ENCODE data around the gene PLCL2.

PLCL2 gene

DNA sequence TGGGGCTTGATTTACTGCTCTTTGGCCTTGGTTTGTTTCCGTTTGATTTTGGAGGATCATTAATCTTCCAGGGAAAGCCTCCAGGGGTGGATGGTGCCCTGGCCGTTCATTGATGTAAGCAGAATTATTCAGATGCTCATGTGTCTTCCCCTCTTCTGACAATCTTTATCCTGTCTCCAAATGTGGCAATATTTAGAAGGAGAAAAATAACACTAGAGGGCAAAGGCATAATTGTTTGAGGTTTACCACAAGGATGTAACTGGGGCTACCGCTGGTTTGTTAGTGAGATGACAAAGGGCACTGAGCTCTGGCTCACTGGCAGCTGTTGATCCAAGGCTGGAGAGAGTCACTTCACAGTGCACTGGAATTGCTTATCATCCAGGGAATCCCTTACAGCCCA, 18.2 kb upstream of the PLCL2 start:
- no peak for FAIRE-seq

DNA sequence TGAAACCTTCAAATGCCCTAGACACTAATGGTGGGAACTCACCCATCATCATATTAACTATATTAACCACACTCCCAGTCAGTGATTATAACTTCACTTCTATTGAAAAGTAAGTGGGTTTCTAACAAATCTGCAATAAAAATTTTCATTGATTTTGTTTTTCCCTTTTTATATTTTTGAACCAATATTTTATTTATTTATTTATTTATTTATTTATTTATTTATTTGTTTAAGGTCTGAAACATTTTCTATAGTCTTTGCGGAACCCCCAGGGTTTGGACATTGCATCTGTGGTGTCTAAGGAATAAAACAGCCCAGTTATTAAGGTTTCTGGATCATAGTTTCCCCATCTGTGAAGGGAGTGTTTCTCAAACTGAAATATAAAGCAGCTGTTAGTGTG, 16.2 kb upstream of the PLCL2 start:
- FAIRE-seq: no peak

DNA sequence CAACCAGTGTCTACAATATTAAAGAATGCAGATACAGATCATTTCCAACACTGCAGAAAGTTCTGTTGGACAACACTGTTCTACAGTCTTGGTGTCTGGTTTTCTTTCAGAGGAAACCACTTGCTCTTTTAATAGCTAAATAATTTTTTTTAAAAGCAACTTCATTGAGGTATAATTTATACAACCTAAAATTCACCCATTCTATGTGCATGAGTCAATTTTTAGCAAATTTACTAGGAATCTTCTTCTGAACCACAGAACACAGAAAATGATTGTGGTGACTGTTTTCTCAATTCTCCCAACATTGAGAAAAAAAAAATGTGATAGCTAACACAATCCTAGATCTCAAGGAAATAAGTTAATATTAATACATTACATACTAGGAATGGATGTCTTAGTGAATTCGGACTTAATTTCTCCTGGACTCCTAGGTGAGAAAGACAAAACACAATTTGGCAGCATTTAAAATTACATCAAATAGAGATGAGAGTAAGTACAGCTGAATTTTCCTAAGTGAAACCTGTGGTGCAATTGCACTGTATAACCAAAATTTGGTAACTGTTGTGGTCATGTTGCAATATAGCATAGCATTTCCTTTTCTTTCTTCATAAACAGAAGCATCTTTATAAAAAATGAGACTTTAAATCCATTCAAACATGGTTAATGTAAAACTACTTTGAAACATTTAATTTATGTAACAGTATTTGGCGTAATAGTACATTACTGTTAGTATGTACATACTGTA, 15.3 kb upstream of the PLCL2 start:
- no peak for FAIRE-seq

DNA sequence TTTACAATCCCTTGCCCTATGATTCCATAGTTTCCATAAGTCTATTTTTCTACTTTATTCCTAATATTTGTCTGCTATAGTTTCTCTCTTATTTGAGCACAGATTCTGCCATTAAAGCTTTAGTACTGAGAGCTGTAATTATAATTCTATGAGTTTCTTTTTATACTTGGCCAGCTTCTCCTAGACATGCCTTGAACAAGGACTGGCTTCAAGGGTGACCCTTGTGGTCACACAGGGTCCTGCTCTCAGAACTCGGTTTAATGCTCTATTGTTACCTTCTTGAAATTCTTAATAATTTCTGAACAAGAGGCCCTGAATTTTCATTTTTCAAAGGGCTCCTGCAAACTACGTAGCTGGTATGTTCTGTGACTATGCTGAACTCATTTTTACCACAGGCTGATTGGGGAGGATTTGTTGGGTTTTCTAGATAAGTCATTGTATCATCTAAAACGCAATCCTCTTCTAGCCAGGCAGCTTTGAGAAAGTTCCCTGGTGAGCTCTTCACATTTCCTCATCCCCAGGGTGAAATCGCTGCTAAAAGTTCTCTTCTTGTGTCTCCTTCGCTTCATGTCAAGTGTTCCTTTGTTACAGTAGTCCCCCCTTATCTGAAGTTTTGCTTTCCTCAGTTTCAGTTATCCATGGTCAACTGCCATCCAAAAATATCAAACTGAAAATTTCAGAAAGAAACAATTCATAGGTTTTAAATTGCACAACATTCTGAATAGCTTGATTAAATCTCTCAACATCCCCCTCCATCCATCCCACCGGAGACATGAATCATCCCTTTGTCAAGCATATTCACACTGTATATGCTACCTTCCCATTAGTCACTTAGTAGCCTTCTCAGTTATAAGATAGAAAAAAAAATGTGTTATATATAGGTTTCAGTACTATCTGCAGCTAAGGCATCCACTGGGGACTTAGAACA, 12.6 kb upstream of the PLCL2 start:
- no peak for FAIRE-seq

DNA sequence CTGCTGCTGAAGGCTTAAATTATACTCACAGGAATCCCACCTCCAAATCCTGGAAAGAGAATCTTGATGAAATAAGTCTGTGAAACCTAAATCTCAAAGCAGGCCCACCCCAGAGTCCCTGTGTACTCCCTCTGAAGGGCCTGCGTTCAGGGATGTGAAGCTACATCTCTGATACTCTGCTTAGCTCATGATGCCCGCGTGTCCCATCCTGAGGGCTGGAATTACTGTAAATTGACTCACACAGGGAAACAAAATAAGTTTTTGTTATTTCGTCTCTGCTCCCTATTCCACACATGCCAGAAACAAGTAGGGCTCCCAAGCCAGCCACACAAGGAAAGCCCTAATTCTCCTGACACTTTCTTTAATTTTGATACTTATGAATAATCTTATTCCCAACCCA, 10.9 kb upstream of the PLCL2 start:
- no peak for FAIRE-seq

DNA sequence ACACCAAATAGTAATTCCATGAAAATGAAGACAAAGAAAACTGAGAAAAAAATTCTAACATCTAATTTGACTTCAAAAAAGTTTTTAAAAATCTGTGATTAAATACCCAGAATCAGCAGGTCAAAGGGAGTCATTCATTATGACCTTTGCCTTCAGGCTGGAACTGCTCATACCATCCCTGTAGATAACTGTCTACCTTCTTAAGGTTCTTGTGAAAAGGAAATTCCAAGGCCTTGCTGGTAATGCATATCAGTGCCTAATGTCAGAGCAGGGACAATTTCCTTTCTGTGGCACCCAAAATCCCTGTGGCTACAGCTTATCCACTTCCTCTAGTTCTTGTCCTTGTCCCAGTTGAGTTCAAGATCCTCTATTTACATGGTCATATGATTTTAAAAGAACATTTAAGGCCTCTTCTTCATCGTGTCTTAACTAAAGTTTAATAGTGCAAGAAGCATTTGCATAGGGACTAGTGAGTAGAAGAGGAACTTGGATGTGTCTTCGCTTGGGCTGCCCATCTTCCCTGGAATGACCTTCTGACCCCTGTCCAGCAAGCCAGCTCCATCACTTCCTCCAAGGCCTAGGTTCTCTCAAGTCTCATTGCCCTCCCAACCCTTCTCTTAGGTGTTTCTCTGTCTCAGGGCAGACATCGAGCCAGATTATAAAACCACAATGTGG, 8.7 kb upstream of the PLCL2 start:
- no peak for FAIRE-seq

DNA sequence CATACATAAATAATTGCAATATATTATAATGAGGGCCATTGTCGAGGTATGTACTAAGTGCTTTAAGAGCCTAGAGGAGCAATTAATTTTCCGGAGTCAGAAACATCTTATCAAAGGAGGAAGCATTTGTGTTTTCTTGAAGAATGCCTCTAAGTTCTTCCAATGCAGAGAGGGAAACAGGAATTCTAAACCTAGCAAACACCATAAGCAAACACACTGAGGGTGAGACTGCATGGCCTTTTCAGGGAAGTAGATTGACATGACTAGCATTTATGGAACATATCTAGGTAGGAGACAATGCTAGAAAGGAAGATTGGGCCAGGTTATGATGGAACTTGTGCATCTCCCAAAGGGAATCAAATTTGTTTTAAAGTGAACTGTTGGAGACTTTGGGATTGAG, 7.2 kb upstream of the PLCL2 start:
- FAIRE-seq: no peak

DNA sequence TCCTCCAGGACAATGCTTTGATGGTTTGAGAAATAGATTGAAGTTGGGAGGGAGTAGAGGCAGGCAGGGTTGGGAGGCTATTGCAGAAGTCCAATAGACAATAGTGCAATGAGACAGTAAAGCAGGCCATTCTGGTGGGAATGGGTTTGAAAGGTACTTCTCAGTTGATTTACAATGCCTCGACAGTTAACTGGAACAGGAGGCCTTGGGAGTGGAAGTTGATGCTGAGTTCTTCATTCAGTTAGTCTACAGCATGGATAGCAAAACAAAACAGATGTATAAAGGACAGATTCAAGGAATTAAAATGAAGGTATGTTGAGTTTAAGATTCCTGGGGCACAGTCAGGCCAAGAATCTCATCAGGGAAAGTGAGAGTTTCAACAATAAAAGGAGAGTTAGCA, 6.8 kb upstream of the PLCL2 start:
- no peak for FAIRE-seq

DNA sequence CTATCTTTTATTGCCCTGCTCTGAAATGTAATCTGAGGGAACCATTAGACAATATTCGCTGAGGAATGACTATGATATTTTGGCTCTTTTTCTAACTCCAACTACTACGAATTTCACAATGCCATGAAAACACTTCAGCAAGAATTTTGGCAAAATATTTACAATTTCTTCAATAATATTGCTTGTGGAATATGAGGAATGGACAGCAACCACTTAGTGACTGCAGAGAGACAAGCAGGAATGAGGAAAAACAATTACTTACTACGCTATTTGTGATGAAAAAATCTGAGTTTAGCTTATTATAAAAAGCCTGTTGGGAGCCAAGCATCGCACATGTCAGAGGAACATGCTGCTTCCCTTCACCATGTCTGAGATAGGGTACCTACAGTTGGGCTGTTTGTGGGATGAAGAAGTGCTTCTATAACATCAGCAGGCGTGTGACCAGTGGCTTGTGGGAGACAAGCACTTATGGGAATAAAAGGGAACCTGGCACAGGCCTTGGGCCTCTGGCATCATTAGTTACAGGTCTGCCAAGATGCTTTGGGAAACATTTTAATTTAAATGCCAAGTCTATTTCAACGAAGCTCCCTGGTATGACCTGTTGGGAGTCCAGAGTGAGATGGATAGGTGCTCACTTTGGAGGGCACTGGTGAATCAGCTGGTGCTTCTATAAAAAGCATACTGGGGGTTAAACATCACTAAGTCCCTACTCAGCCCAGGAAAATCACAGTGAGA, 2.7 kb upstream of the PLCL2 start:
- FAIRE-seq: no peak

DNA sequence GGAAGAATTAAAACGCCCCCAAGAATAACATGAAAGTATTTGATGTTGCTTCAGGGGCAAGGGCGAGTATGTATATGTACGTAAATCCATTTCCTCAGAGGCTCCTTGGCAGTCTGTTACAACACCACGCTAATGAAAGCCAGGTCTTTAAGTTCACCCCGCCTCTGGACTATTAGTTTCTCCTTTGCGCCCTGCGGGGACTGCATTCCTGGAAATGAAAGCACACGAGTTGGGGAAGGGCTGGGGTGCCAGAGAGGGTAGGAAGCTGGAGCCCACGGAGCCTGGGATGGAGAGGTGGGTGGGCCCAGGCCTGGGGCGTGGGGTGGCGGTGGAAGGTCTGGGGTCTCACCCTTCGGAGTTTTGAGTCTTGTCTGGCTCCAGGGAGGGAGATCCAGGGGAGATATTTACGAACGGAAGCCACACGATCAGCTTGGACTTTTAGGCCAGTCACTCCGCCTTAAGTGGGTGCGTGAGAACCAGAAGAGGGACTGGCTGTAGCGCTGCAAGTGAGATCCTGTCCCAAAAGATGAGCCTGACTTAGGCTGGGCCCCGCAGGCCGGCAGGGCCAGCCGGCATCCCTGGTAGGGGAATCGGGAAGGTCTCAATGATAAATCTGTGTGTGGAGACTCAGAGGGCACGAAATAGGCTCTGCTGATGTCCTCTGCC, 1.6 kb upstream of the PLCL2 start:
- FAIRE-seq: no peak

DNA sequence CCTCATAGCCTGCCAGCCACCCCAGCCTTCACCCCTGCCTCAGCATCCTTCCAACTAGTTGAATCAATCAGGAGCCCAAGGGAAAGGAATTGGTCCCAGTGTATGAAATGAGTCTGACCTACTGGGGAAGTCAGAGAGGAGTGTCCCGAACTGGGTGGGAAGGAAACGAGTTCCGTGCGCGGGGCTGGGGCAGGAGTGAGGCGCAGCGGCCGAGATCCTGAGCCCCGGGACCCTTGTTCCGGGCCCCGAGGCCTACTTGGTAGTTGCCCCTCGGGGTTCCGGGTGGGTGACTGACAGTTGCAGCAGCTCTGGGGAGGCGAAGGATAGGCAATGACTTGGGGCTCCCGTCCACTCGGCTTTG, 1.1 kb upstream of the PLCL2 start:
- no peak for FAIRE-seq

DNA sequence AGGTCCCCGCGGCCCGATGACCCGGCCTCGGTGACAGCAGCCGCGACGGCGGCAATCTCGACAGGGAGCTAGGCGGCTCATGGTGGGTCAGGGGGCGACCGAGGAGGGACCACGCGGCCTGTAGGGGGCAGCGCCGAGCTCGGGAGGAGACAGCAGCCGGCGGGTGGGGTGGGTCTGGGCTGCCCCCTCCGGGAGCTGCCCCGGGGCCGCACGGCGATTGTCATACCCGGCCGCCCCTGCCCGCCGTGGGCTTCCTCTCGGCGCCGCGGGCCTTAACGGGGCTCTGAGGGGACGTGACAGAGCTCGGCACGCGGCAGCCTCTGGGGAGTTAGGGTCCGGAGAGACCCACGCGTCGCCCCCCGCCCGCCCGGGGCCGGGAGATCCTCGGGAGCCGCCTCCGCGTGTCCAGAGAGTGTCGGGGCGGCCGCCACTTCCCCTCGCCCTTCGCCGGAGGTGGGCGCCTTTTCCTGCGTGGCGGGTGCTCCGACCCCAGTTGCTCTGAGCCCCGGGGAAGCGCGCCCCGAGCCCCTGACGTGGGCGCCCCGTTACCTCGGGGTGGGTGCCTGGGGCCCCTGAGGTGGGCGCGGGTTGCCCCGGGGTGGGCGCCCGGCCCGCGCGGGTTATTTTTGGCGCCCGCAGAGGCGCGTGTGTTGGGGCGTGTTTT, 539 bp upstream of the PLCL2 start:
- no peak for FAIRE-seq

DNA sequence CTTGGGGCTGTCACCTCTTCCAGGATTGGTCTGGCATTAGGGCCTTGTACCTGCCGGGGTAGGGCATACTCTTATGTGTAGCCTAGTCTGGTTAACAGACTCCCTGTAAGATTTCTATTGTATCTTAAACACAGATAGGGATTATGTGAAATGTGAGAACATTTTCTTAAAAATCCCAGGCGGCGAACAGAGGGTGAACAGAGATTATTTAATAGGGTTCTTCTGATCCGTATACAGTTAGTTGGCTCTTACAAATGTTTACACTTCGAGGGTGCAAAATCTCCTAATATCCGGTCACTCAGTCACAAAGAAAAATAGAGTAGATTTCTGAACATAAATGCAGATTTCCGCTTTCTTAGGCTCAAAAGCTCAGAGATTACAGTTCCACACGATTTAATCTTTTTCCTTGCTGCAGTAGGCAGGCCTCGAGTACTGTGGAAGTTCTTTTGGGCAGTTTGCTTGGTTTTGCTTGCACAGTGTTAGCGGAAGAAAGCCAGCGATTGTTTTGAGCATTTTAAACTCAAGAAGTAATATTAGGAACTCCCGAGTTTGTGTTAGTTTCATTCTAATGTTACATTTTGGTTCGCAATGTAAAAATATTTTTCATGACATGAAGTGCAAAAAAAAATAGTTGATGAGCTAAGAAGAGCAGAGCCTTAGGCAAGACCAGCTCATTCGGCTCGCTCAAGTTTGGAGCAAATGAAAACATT, 993 bp downstream of the PLCL2 start:
- FAIRE-seq: no peak

DNA sequence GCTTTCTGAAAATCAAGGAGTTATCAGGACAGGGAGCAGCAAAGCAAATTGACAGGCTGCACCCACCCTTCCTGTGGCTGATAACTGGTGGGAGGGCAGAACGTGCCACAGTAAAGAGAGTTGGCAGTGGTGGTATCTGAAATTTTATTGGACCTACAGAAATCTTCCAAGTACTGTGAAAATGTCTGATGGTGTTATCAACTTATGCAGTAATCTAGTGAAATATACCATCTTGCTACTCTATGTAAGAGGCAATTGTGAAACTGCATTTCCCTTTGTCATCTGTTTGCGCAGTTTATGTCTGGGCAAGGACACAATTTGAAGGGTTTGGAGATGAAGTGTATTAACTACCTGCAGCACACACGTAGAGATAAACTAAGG, 1.5 kb downstream of the PLCL2 start:
- no peak for FAIRE-seq

DNA sequence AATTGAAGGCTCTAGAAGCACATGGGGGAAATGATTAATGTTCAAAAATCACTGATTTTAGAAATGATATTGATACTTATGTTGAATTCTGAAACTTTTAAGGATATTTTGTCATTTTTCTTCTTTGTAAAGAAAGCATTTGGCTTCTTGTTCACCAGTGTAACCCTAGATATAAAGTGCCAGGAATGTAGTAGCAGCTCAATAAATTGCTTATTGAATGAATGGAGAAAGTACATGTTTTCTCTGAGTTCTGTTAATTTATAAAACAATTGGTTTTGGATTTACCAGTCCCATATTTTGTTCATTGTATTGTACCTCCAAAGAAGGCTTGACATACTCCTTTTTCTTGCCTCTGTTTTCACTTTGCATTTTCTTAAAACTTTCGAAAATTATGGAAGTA, 2.4 kb downstream of the PLCL2 start:
- FAIRE-seq: no peak

DNA sequence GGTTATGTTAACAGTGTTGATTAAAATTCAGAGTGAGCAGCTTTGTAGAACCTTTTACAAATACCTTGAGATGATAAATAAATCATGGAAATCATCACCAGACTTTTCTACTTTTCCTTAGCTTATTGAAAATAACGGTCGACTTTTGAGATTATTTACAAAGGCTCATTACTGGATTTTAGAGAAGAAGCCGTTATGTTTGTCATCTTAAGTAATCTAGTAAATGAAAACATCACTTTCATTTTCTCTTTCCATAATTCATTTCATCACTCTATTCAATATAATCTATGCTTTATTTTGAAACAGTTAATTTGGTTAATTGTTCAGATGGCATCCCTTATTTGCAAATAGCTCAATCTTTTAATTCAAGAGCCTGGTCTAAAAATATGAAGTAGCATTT, 3.6 kb downstream of the PLCL2 start:
- peak; percentile 55 for FAIRE-seq

DNA sequence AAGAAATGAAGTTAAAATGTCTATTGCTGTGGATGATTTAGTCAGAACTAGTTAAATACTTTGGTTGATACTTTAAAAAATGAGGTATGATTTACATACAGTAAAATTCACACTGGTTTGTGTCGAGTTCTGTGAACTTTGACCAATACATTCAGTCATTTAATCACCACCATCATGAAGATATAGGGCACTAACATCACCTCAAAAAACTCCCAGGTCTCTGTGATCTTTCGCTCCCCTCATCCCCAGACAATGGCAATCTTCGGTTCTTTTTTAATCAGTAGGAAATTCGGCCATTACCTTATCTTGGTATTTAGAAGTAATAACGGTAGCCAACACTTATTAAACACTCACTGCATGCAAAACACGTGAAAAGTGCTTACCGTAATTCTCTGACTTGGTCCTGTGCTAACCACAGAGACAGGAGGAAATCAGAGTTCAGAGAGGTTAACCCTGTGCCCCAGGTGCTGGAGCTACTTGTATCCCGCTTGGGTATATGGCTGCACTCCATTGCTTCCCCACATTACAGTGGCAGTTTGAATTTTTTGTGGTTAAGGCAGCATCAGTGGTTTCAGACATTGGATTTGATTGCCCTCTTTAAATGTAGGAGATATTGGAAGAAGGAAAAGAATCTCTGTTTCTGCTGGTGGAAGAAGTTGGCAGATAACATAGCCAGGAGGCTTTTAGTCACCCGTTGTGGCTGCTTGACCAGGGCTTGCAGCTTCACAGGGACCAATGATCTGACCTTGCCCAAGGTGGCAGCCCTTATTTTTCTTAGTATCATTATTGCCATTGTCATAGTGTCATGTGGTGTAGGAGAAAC, 4.2 kb downstream of the PLCL2 start:
- FAIRE-seq: no peak

DNA sequence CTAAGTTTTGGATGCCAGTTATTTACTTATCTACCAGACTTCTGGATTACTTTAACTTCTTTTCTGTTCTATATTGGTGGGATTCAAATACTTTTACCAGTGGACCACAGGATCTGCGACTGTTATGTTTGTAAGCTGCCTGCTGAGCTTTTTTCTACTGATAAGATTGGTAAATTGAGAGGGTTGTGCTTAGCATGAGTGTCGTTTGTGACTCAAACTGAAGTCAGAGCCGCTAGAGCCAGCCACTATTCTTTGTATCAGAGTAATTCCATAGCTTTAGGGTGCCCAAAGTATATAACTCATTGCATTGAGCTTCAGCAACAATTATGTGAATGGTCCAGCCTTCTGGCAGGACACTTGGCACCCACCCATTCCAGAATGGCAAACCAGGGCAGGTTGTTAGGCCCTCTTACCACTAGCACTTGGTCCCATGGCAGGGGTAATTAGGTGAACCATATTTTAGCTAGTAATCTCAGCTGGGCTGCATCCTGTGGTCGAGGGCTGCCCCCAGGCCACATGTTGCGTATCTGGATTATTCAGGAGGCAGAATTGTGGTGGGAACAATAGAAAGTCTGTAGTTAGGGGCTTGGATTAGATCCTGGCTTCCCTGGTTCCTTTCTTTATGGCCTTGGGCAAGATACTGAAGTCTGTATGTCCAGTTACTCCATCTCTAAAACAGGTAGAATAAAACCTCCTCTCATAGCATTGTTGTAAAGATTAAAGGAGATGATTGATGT, 6.0 kb downstream of the PLCL2 start:
- FAIRE-seq: no peak

DNA sequence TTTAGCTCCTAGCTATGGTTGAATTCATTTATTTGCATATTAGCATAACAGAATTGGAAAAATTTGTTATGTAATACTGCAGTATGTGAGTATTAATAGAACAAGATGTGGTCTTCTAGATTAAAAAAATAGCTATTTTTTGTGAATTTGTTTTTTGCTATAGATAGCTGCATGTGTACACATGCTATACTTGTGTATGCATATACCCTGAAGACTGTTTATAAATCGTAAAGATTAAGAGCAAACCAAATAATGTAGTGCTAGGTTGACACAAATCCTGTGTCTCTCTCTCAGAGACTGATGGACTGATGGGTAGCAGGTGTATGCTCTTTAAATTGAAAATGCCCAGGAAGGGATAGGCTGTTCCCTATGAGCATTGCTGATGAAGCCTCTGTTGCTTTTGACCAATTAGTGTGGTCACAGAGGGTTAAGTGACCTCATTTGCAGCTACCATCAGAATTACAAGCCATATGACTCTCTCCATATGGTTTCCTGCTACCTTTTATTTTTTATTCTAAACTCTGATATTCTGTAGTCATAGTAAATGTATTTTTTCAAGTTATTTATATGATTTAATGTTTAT, 9.0 kb downstream of the PLCL2 start:
- no peak for FAIRE-seq

All from colon (tissue), 2 donors.